OCI-LY1 (cell line): Measurements from ENCODE around the gene TMPRSS5.

Experiments
- H2AFZ ChIP-seq: fragments of 200-600 bp; sonication (generic), shearing (Covaris generic); 2 replicates; pipeline ENCODE4 v1.6.0; 2014; ENCODE audit warnings: antibody characterized with exemption, mild to moderate bottlenecking, low read length
- H3F3A ChIP-seq: fragments of 200-600 bp; sonication (generic), shearing (Covaris generic); 2 replicates; pipeline ENCODE4 v1.6.0; 2014; ENCODE audit warnings: mild to moderate bottlenecking, antibody characterized with exemption, low read length, moderate library complexity; ENCODE audit not compliant: insufficient read depth
- H3K27ac ChIP-seq: fragments of 200-600 bp; sonication (generic); 2 replicates; pipeline ENCODE4 v1.5.1; 2014; ENCODE audit warnings: low read length, mixed run types, mild to moderate bottlenecking, low read depth; ENCODE audit not compliant: poor library complexity, severe bottlenecking
- H3K27me3 ChIP-seq: fragments of 200-600 bp; sonication (generic); 2 replicates; pipeline ENCODE4 v1.6.0; 2014; ENCODE audit warnings: antibody characterized with exemption, mild to moderate bottlenecking, low read length, moderate library complexity; ENCODE audit not compliant: insufficient read depth
- H3K36me3 ChIP-seq: fragments of 200-600 bp; sonication (generic); 2 replicates; pipeline ENCODE4 v1.6.1; 2014; ENCODE audit warnings: mild to moderate bottlenecking, antibody characterized with exemption, low read length, moderate library complexity, mixed read lengths; ENCODE audit not compliant: insufficient read depth
- H3K4me1 ChIP-seq: fragments of 200-600 bp; sonication (generic); 2 replicates; pipeline ENCODE4 v1.5.1; 2014; ENCODE audit warnings: mild to moderate bottlenecking, low read length, moderate library complexity; ENCODE audit not compliant: insufficient read depth, severe bottlenecking
- H3K4me2 ChIP-seq: fragments of 200-600 bp; sonication (generic), shearing (Covaris generic); 2 replicates; pipeline ENCODE4 v1.6.1; 2014; ENCODE audit warnings: low read length
- H3K4me3 ChIP-seq: fragments of 200-600 bp; sonication (generic); 2 replicates; pipeline ENCODE4 v1.5.1; 2014; ENCODE audit warnings: low read length, low read depth, mild to moderate bottlenecking, mixed read lengths; ENCODE audit not compliant: poor library complexity, severe bottlenecking
- H3K79me2 ChIP-seq: fragments of 200-600 bp; shearing (Covaris generic); 2 replicates; pipeline ENCODE4 v1.6.1; 2016; ENCODE audit warnings: mixed run types, low read length, mixed read lengths; ENCODE audit not compliant: insufficient read depth
- H3K9ac ChIP-seq: fragments of 200-600 bp; sonication (generic), shearing (Covaris generic); 2 replicates; pipeline ENCODE4 v1.6.1; 2014; ENCODE audit warnings: mild to moderate bottlenecking, low read length, mixed read lengths
- H3K9me2 ChIP-seq: fragments of 200-600 bp; sonication (generic), shearing (Covaris generic); 2 replicates; pipeline ENCODE4 v1.6.1; 2014; ENCODE audit warnings: low read depth, mild to moderate bottlenecking, low read length, mixed read lengths
- H3K9me3 ChIP-seq: fragments of 200-600 bp; shearing (Covaris generic); 2 replicates; pipeline ENCODE4 v1.6.1; 2014; ENCODE audit warnings: low read length, mixed read lengths
- H4K20me1 ChIP-seq: fragments of 200-600 bp; sonication (generic), shearing (Covaris generic); 2 replicates; pipeline ENCODE4 v1.6.0; 2016; ENCODE audit warnings: mild to moderate bottlenecking, low read length; ENCODE audit not compliant: insufficient read depth
- CTCF ChIP-seq: fragments of 200-600 bp; sonication (generic), shearing (Covaris generic); IDR thresholded peaks from 2 replicates; pipeline ENCODE4 v1.5.1; 2017; ENCODE audit warnings: mild to moderate bottlenecking, antibody characterized with exemption, low read length, moderate library complexity, mixed read lengths
- EZH2 ChIP-seq: fragments of 200-600 bp; sonication (generic), shearing (Covaris generic); IDR thresholded peaks from 2 replicates; pipeline ENCODE4 v1.8.0; 2017; ENCODE audit warnings: borderline replicate concordance, mixed run types, mild to moderate bottlenecking, antibody characterized with exemption, low read length, moderate library complexity, mixed read lengths

The TMPRSS5 gene

GRCh38 chr11:113647108-113647507, 59.0 kb downstream of the TMPRSS5 start:
- no peaks in the 10 kb centered on the region for H3K36me3 ChIP-seq
- no peaks in the 10 kb centered on the region for H3K9me3 ChIP-seq
- no peaks in the 10 kb centered on the region for H3K27me3 ChIP-seq
- no peaks in the 10 kb centered on the region for H3F3A ChIP-seq
- no peak for TF ChIP-seq CTCF
- no peak for TF ChIP-seq EZH2
- no peaks in the 10 kb centered on the region for H3K4me1 ChIP-seq
- H3K27ac ChIP-seq, result no peak overlapping the region
- no peak overlapping the region for H3K9ac ChIP-seq
- H3K79me2 ChIP-seq, result no peaks in the 10 kb centered on the region
- H4K20me1 ChIP-seq, result no peaks in the 10 kb centered on the region
- no peaks in the 10 kb centered on the region for H3K9me2 ChIP-seq
- no peak overlapping the region for H3K4me3 ChIP-seq
- no peak overlapping the region for H2AFZ ChIP-seq
- no peak overlapping the region for H3K4me2 ChIP-seq

- Histone ChIP-seq H3K36me3 (no peaks in the 10 kb centered on the region), H3K4me1 (no peaks in the 10 kb centered on the region), H3F3A (no peaks in the 10 kb centered on the region), H3K27ac (no peak overlapping the region), H4K20me1 (no peaks in the 10 kb centered on the region), H3K79me2 (no peaks in the 10 kb centered on the region), H3K27me3 (no peaks in the 10 kb centered on the region), H3K9me3 (no peaks in the 10 kb centered on the region), H3K9ac (no peak overlapping the region), H2AFZ (no peak overlapping the region), H3K9me2 (no peaks in the 10 kb centered on the region), H3K4me2 (no peak overlapping the region), H3K4me3 (no peak overlapping the region)
- TF ChIP-seq CTCF (no peak), EZH2 (no peak)
Measured at GRCh38 chr11:113645593-113646349, 60.3 kb downstream of the TMPRSS5 start.

GRCh38 chr11:113644605-113645004, 61.5 kb downstream of the TMPRSS5 start:
- no peaks in the 10 kb centered on the region for H3K9me2 ChIP-seq
- TF ChIP-seq EZH2, result no peak
- no peak for TF ChIP-seq CTCF
- H3K4me3 ChIP-seq, result no peak overlapping the region
- no peak overlapping the region for H3K27ac ChIP-seq
- no peaks in the 10 kb centered on the region for H3K36me3 ChIP-seq
- no peak overlapping the region for H3K9ac ChIP-seq
- H3K79me2 ChIP-seq, result no peaks in the 10 kb centered on the region
- no peaks in the 10 kb centered on the region for H3F3A ChIP-seq
- H2AFZ ChIP-seq, result no peak overlapping the region
- no peak overlapping the region for H3K4me2 ChIP-seq
- H3K27me3 ChIP-seq, result no peaks in the 10 kb centered on the region
- no peaks in the 10 kb centered on the region for H3K9me3 ChIP-seq
- H4K20me1 ChIP-seq, result no peaks in the 10 kb centered on the region
- H3K4me1 ChIP-seq, result no peaks in the 10 kb centered on the region
